ENCODE measurements around the gene KLRF2. TPM values are rescaled to one million over a fixed set of nuclear protein-coding genes. Genes with fewer than 3 reads are reported as not detected.
"Not testable (repeated sequence)": the region's sequence is repeated elsewhere in the genome, so short reads cannot be mapped to it uniquely, and the experiment has no call there.

Gene KLRF2
- total RNA-seq, 2 experiments from 2014 or later, result not detected

DNA sequence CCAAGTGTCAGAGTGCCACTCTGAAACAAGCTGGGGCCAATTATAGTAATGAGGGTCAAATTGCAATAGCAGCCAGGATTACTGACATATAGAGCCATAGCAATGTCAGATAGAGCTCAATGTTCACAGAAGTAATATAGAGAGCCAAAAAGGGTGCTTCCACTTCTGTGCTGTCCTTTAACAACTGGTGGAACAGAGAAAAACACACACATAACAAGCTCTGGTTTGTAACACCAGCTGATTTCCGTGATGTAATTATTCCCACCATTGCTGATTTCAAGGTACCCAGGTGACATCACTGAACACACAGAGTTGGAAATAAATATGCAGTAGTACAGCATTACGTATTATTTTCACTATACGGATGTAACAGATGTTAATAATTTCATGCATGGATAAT, 9.1 kb upstream of the KLRF2 start:
- no peak overlapping the region; the same call in 1 of the 2 replicates for H2AFZ ChIP-seq (ENCODE audit: low read length)
- POLR2A ChIA-PET, result interaction anchor here (0.6 to 1.0 kb wide), 3 partner anchors 15 to 743 kb away, joined by 3 read pairs; no protein-coding TSS in a partner anchor

DNA sequence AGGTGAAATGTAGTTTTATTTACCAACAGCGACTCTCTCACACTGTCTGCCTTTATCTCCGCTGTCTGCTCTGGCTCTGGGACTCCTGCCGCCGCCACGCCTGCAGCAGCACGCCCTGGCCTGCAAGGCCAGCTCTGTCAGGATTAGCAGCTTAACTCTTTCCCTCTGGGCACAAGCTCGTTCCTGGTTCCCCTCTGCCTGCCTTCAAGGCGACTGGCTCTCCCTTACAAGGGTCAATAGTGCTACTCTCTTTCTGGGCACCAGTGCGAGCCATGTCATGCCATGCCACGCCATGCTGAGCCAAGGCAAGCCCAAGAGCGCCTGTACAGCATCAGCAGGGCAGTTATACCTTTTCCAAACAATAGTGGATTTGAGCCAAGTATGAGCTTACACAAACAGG, 8.5 kb upstream of the KLRF2 start:
- peaks cover 9% of the 10 kb centered on the region for H3K4me1 ChIP-seq (ENCODE audit: insufficient read depth, low read length, poor library complexity, severe bottlenecking)
- no peaks in the 10 kb centered on the region for H3K9me3 ChIP-seq (ENCODE audit: low read length)
- H3K9me2 ChIP-seq (ENCODE audit: insufficient read depth, low read length), result no peaks in the 10 kb centered on the region
- no peak for DNase-seq (ENCODE audit: low spot score)
- H4K20me1 ChIP-seq (ENCODE audit: insufficient read depth, low read length), result no peaks in the 10 kb centered on the region
- intact Hi-C loops (cut with micrococcal nuclease; ENCODE audit: unreplicated experiment), result no loop called here
- peaks cover 11% of the 10 kb centered on the region; the same call in 1 of the 2 replicates for H3K79me2 ChIP-seq (ENCODE audit: insufficient read depth, low read depth, low read length)
- ChIA-PET POLR2A (interaction anchor here (0.6 to 1.0 kb wide), 3 partner anchors 14 to 743 kb away, joined by 3 read pairs; no protein-coding TSS in a partner anchor), CTCF (ENCODE audit: unreplicated experiment) (no interaction called here)
- H3K36me3 ChIP-seq (ENCODE audit: insufficient read depth, low read length), result no peaks in the 10 kb centered on the region
- TF ChIP-seq, protein P1, sequence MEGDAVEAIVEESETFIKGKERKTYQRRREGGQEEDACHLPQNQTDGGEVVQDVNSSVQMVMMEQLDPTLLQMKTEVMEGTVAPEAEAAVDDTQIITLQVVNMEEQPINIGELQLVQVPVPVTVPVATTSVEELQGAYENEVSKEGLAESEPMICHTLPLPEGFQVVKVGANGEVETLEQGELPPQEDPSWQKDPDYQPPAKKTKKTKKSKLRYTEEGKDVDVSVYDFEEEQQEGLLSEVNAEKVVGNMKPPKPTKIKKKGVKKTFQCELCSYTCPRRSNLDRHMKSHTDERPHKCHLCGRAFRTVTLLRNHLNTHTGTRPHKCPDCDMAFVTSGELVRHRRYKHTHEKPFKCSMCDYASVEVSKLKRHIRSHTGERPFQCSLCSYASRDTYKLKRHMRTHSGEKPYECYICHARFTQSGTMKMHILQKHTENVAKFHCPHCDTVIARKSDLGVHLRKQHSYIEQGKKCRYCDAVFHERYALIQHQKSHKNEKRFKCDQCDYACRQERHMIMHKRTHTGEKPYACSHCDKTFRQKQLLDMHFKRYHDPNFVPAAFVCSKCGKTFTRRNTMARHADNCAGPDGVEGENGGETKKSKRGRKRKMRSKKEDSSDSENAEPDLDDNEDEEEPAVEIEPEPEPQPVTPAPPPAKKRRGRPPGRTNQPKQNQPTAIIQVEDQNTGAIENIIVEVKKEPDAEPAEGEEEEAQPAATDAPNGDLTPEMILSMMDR (conservative IDR thresholded peaks at IDR 0.05; ENCODE audit: low read length), result no peak
- no peak for TF ChIP-seq EZH2phosphoT487 (IDR thresholded peaks at IDR 0.05; ENCODE audit: borderline replicate concordance, low read depth, low read length)
- H3K4me3 ChIP-seq (ENCODE audit: low read depth, low read length, poor library complexity, severe bottlenecking), result no peak overlapping the region
- H3K4me2 ChIP-seq (ENCODE audit: low read length), result no peak overlapping the region
- no peak overlapping the region for H3K27ac ChIP-seq (ENCODE audit: low read depth, low read length, poor library complexity, severe bottlenecking)
- no peak overlapping the region for H2AFZ ChIP-seq (ENCODE audit: low read length)
- BruUV-seq (replicated peaks), result no TSS peak

More for the DNA sequence above, 9.1 kb upstream of the KLRF2 start:
- Histone ChIP-seq H3K27ac (ENCODE audit: low read depth, low read length, poor library complexity, severe bottlenecking) (no peak overlapping the region), H3K4me3 (ENCODE audit: low read depth, low read length, poor library complexity, severe bottlenecking) (no peak overlapping the region), H4K20me1 (ENCODE audit: insufficient read depth, low read length) (no peaks in the 10 kb centered on the region), H3K36me3 (ENCODE audit: insufficient read depth, low read length) (no peaks in the 10 kb centered on the region), H3K79me2 (ENCODE audit: insufficient read depth, low read depth, low read length) (peaks cover 16% of the 10 kb centered on the region; the same call in 1 of the 2 replicates), H3K4me2 (ENCODE audit: low read length) (no peak overlapping the region), H3K4me1 (ENCODE audit: insufficient read depth, low read length, poor library complexity, severe bottlenecking) (peaks cover 15% of the 10 kb centered on the region), H3K9me2 (ENCODE audit: insufficient read depth, low read length) (no peaks in the 10 kb centered on the region), H3K9me3 (ENCODE audit: low read length) (no peaks in the 10 kb centered on the region)
- DNase-seq (ENCODE audit: low spot score), result no peak
- TF ChIP-seq EZH2phosphoT487 (IDR thresholded peaks at IDR 0.05; ENCODE audit: borderline replicate concordance, low read depth, low read length), result no peak
- TF ChIP-seq, protein P1 (conservative IDR thresholded peaks at IDR 0.05; ENCODE audit: low read length), result no peak
- intact Hi-C loops (cut with micrococcal nuclease; ENCODE audit: unreplicated experiment), result no loop called here
- CTCF ChIA-PET (ENCODE audit: unreplicated experiment), result interaction anchor here (1.0 kb wide), 1 partner anchor 73 kb away, joined by 3 read pairs; no protein-coding TSS in a partner anchor
- BruUV-seq (replicated peaks), result no TSS peak

DNA sequence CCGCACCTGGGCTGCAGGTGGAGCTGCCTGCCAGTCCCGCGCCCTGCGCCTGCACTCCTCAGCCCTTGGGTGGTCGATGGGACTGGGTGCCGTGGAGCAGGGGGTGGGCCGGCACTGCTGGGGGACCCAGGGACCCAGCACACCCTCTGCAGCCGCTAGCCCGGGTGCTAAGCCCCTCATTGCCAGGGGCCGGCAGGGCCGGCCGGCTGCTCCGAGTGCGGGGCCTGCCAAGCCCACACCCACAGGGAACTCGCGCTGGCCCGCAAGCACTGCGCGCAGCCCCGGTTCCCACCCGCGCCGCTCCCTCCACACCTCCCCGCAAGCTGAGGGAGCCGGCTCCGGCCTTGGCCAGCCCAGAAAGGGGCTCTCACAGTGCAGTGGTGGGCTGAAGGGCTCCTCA, 5.2 kb upstream of the KLRF2 start:
- intact Hi-C loops (cut with micrococcal nuclease; ENCODE audit: unreplicated experiment); H3K4me1 ChIP-seq (ENCODE audit: insufficient read depth, low read length, poor library complexity, severe bottlenecking); H4K20me1 ChIP-seq (ENCODE audit: insufficient read depth, low read length); H3K9me3 ChIP-seq (ENCODE audit: low read length); CTCF ChIA-PET (ENCODE audit: unreplicated experiment); DNase-seq (ENCODE audit: low spot score); H3K79me2 ChIP-seq (ENCODE audit: insufficient read depth, low read depth, low read length); H2AFZ ChIP-seq (ENCODE audit: low read length); H3K27ac ChIP-seq (ENCODE audit: low read depth, low read length, poor library complexity, severe bottlenecking); H3K9me2 ChIP-seq (ENCODE audit: insufficient read depth, low read length); H3K4me2 ChIP-seq (ENCODE audit: low read length); BruUV-seq (replicated peaks); H3K36me3 ChIP-seq (ENCODE audit: insufficient read depth, low read length); H3K4me3 ChIP-seq (ENCODE audit: low read depth, low read length, poor library complexity, severe bottlenecking): not testable (repeated sequence)
- POLR2A ChIA-PET, result interaction anchor here (0.6 kb wide), 1 partner anchor 43 kb away, joined by 3 read pairs; no protein-coding TSS in a partner anchor

Data from OCI-LY7 (cell line).